H1 (cell line): ENCODE measurements around the gene KIAA1328. TPM values are rescaled to one million over a fixed set of nuclear protein-coding genes. Genes with fewer than 3 reads are reported as not detected.
A peak's percentile ranks its signal among the peaks of the same experiment; 100 is the strongest.

Experiments used
- CTCF ChIA-PET: fragments of 300-600 bp; sonication (Branson Sonifier 250); formaldehyde crosslinking; loops from one replicate; lab custom pipeline; 2021; ENCODE audit not compliant: partially characterized antibody; lab: Charles Lee
- POLR2A ChIA-PET: fragments of 300-600 bp; sonication (Branson Sonifier 250); formaldehyde crosslinking; loops from one replicate; lab custom pipeline; 2021; ENCODE audit warnings: inconsistent platforms; ENCODE audit not compliant: partially characterized antibody; lab: Charles Lee
- DNase-seq, 2 experiments: peaks; one replicate each; pipeline versions ENCODE4 v3.0.0 to v3.0.0-alpha.2; 2010 to 2022; ENCODE audit warnings: low spot score in 2 of 2, low read depth in 1 of 2, mixed read lengths in 1 of 2
- FAIRE-seq: peaks from 2 replicates; lab custom pipeline; 2011; peaks lifted over from hg19 to GRCh38; lab: Jason Lieb, UNC
- H2AFZ ChIP-seq: 2 replicates; pipeline ENCODE4 v1.8.1; 2012; ENCODE audit warnings: low read length, inconsistent platforms
- H2AK5ac ChIP-seq: 2 replicates; pipeline ENCODE4 v1.6.1; 2013; ENCODE audit warnings: low read depth, low read length
- H2BK120ac ChIP-seq: replicated peaks from 2 replicates; pipeline ENCODE3; 2013; ENCODE audit warnings: low read depth, low read length, inconsistent platforms
- H2BK12ac ChIP-seq: 2 replicates; pipeline ENCODE4 v1.6.1; 2013; ENCODE audit warnings: low read depth, low read length
- H2BK15ac ChIP-seq: 2 replicates; pipeline ENCODE4 v1.6.1; 2013; ENCODE audit warnings: low read length
- H2BK20ac ChIP-seq: 2 replicates; pipeline ENCODE4 v1.6.1; 2013; ENCODE audit warnings: low read length
- H2BK5ac ChIP-seq: 2 replicates; pipeline ENCODE4 v1.6.1; 2013; ENCODE audit warnings: low read depth, low read length
- H3K14ac ChIP-seq: 2 replicates; pipeline ENCODE4 v1.6.1; 2013; ENCODE audit warnings: inconsistent platforms; ENCODE audit not compliant: insufficient read length
- H3K18ac ChIP-seq: 2 replicates; pipeline ENCODE4 v1.6.1; 2013; ENCODE audit warnings: low read length; ENCODE audit errors: extremely low read depth
- H3K23ac ChIP-seq: 2 replicates; pipeline ENCODE4 v1.6.1; 2013; ENCODE audit warnings: inconsistent platforms; ENCODE audit not compliant: insufficient read length
- H3K23me2 ChIP-seq: 2 replicates; pipeline ENCODE4 v1.6.1; 2013; ENCODE audit warnings: low read depth, low read length
- H3K27ac ChIP-seq: 2 replicates; pipeline ENCODE4 v1.6.1; 2011; ENCODE audit warnings: low read depth, low read length, inconsistent platforms
- H3K27me3 ChIP-seq, 4 experiments: replicated peaks in 1 of 4; 1 replicate in 1 of 4; 2 replicates in 3 of 4; pipeline versions ENCODE4 v1.6.1 to v1.8.1; 2011 to 2013; ENCODE audit warnings: low read length in 3 of 4, mild to moderate bottlenecking in 3 of 4, inconsistent platforms in 2 of 4, mixed read lengths in 2 of 4, moderate library complexity in 1 of 4; ENCODE audit not compliant: control insufficient read depth in 3 of 4, insufficient read depth in 3 of 4; ENCODE audit errors: extremely low read depth in 1 of 4
- H3K36me3 ChIP-seq, 4 experiments: 2 replicates each; pipeline versions ENCODE4 v1.6.1 to v1.8.1; 2011 to 2013; ENCODE audit warnings: mild to moderate bottlenecking in 4 of 4, low read length in 3 of 4, moderate library complexity in 2 of 4, control low read depth in 1 of 4, inconsistent platforms in 1 of 4; ENCODE audit not compliant: insufficient read depth in 4 of 4, control insufficient read depth in 2 of 4
- H3K4ac ChIP-seq: replicated peaks from 2 replicates; pipeline ENCODE3; 2013; ENCODE audit warnings: low read length, low read depth, mixed read lengths, inconsistent platforms; ENCODE audit not compliant: insufficient read length
- H3K4me1 ChIP-seq, 4 experiments: replicated peaks in 1 of 4; 1 replicate in 1 of 4; 2 replicates in 3 of 4; pipeline versions ENCODE4 v1.6.1 to v1.8.1; 2011 to 2013; ENCODE audit warnings: low read length in 3 of 4, inconsistent platforms in 2 of 4, mixed read lengths in 1 of 4; ENCODE audit not compliant: insufficient read depth in 4 of 4, control insufficient read depth in 3 of 4
- H3K4me2 ChIP-seq, 2 experiments: 2 replicates each; pipeline versions ENCODE4 v1.6.1 to v1.8.1; 2011 to 2013; ENCODE audit warnings: low read depth in 2 of 2, low read length in 2 of 2, control low read depth in 1 of 2, inconsistent platforms in 1 of 2, mild to moderate bottlenecking in 1 of 2; ENCODE audit not compliant: insufficient read depth in 1 of 2
- H3K4me3 ChIP-seq, 4 experiments: fragments of 200-600, 300-600 bp in 1 of 4; sonication (generic), shearing (Covaris generic), sonication (Bioruptor Twin) in 1 of 4; 2 replicates each; pipeline versions ENCODE4 v1.5.1 to v1.8.1; 2011 to 2016; ENCODE audit warnings: low read length in 4 of 4, low read depth in 3 of 4, control low read depth in 2 of 4, inconsistent platforms in 2 of 4, mild to moderate bottlenecking in 2 of 4, mixed read lengths in 1 of 4, moderate library complexity in 1 of 4; ENCODE audit not compliant: insufficient read depth in 2 of 4; ENCODE audit errors: extremely low read depth in 1 of 4
- H3K56ac ChIP-seq: replicated peaks from 2 replicates; pipeline ENCODE3; 2013; ENCODE audit warnings: low read depth, mild to moderate bottlenecking, mixed read lengths, low read length, inconsistent platforms; ENCODE audit not compliant: insufficient read length
- H3K79me1 ChIP-seq: 2 replicates; pipeline ENCODE4 v1.6.1; 2013; ENCODE audit warnings: low read depth, low read length, control low read depth
- H3K79me2 ChIP-seq, 2 experiments: 2 replicates each; pipeline versions ENCODE4 v1.6.1 to v1.8.1; 2012 to 2013; ENCODE audit warnings: low read length in 2 of 2, mild to moderate bottlenecking in 2 of 2, inconsistent platforms in 1 of 2; ENCODE audit not compliant: insufficient read depth in 2 of 2, control insufficient read depth in 1 of 2
- H3K9ac ChIP-seq, 4 experiments: replicated peaks in 1 of 4; 1 replicate in 1 of 4; 2 replicates in 3 of 4; pipeline versions ENCODE4 v1.6.1 to v1.8.1; 2011 to 2013; ENCODE audit warnings: low read depth in 3 of 4, low read length in 3 of 4, control low read depth in 2 of 4, mild to moderate bottlenecking in 2 of 4, moderate library complexity in 2 of 4, inconsistent platforms in 1 of 4; ENCODE audit errors: extremely low read depth in 1 of 4
- H3K9me3 ChIP-seq, 2 experiments: 2 replicates each; pipeline versions ENCODE4 v1.6.1 to v1.8.1; 2012 to 2013; ENCODE audit warnings: mild to moderate bottlenecking in 2 of 2, moderate library complexity in 2 of 2, control low read depth in 1 of 2, inconsistent platforms in 1 of 2, low read depth in 1 of 2, low read length in 1 of 2, mixed read lengths in 1 of 2; ENCODE audit not compliant: insufficient read depth in 2 of 2
- H4K20me1 ChIP-seq, 2 experiments: replicated peaks in 1 of 2; 2 replicates each; pipeline versions ENCODE3 to v1.8.1; 2011 to 2013; ENCODE audit warnings: inconsistent platforms in 2 of 2, low read length in 2 of 2, mild to moderate bottlenecking in 1 of 2; ENCODE audit not compliant: insufficient read depth in 2 of 2, control insufficient read depth in 1 of 2
- H4K5ac ChIP-seq: 2 replicates; pipeline ENCODE4 v1.6.1; 2013; ENCODE audit warnings: low read length, low read depth, mixed read lengths, inconsistent platforms; ENCODE audit not compliant: insufficient read length
- H4K8ac ChIP-seq: 2 replicates; pipeline ENCODE4 v1.8.0; 2013; ENCODE audit warnings: mild to moderate bottlenecking, moderate library complexity, low read length, inconsistent platforms; ENCODE audit not compliant: insufficient read depth; ENCODE audit errors: extremely low read depth
- H4K91ac ChIP-seq: replicated peaks from 2 replicates; pipeline ENCODE3; 2013; ENCODE audit warnings: low read length, mixed read lengths, inconsistent platforms; ENCODE audit not compliant: insufficient read length
- JUN ChIP-seq: IDR thresholded peaks from 2 replicates; pipeline ENCODE4 v1.6.1; 2011; ENCODE audit warnings: low read depth, mild to moderate bottlenecking, improper control_type of control experiment, low read length
- POLR2A ChIP-seq, 2 experiments: IDR thresholded peaks; 1 replicate in 1 of 2; 2 replicates in 1 of 2; pipeline ENCODE4 v1.6.1; 2011; ENCODE audit warnings: low read depth in 2 of 2, low read length in 2 of 2, mild to moderate bottlenecking in 2 of 2; ENCODE audit errors: control extremely low read depth in 1 of 2
- POLR2AphosphoS5 ChIP-seq: IDR thresholded peaks from 2 replicates; pipeline ENCODE4 v1.6.1; 2011; ENCODE audit warnings: low read depth, low read length
- POU5F1 ChIP-seq: IDR thresholded peaks from 2 replicates; pipeline ENCODE4 v1.6.1; 2011; ENCODE audit warnings: low read depth, mild to moderate bottlenecking, low read length, moderate library complexity
- RBBP5 ChIP-seq: IDR thresholded peaks from 2 replicates; pipeline ENCODE4 v1.7.1; 2012; ENCODE audit warnings: low read depth, mild to moderate bottlenecking, inconsistent platforms, low read length, moderate library complexity, borderline replicate concordance
- RFX5 ChIP-seq: IDR thresholded peaks from 2 replicates; pipeline ENCODE4 v1.6.1; 2011; ENCODE audit warnings: low read depth, low read length, improper control_type of control experiment, borderline replicate concordance
- SAP30 ChIP-seq: fragments of 300-600 bp; sonication (generic); IDR thresholded peaks from 2 replicates; pipeline ENCODE4 v1.7.1; 2012; ENCODE audit warnings: low read length, moderate library complexity, mild to moderate bottlenecking, inconsistent platforms; ENCODE audit not compliant: insufficient read depth, insufficient replicate concordance
- WGBS, 2 experiments: shearing (Covaris generic) in 1 of 2; methylation state at CpG; one replicate each; pipeline versions ENCODE4 v1.1.6 to v1.1.7; 2013 to 2015; ENCODE audit warnings: low lambda C conversion rate in 2 of 2, mixed read lengths in 2 of 2, inconsistent platforms in 1 of 2, low coverage in 1 of 2, missing lambda C conversion rate in 1 of 2; ENCODE audit not compliant: insufficient replicate concordance in 2 of 2, insufficient coverage in 1 of 2, insufficient read length in 1 of 2; ENCODE audit errors: extremely low coverage in 1 of 2, missing lambda C conversion rate in 1 of 2; 5-methylcytosine and 5-hydroxymethylcytosine counted together
- polyA plus RNA-seq, 7 experiments: library from polyadenylated mRNA; depleted of rRNA in 3 of 7; stranded (reverse) in 5 of 7; unstranded in 2 of 7; fragments of >200 nt in 5 of 7; fragments of 200-250 nt in 2 of 7; gene quantifications; 1 replicate in 5 of 7; 2 replicates in 1 of 7; 4 replicates in 1 of 7; pipeline versions ENCODE4 v1.2.1 to v1.2.3, GENCODE V29; 2011 to 2013; ENCODE audit warnings: missing spikeins in 2 of 7, mixed read lengths in 2 of 7
- total RNA-seq: library from RNA; stranded (reverse); fragmentation: NEBNext Ultra II Directional; extraction: Animal tissue kit (Norgen Biotek cat#: 25700); gene quantifications from 2 replicates; pipeline ENCODE4 v1.2.1, GENCODE V29; 2021
- TF ChIP-seq, protein P1 (sequence below): IDR thresholded peaks from 2 replicates; pipeline ENCODE4 v1.6.1; 2011; ENCODE audit warnings: low read depth, mild to moderate bottlenecking, low read length; ENCODE audit not compliant: insufficient read depth

KIAA1328 gene
- total and polyA plus RNA-seq, 2 of the 8 experiments (the other 6 are each of a cell fraction or from before 2014, with no cell fraction given): 2.6 to 5.7 TPM

DNA sequence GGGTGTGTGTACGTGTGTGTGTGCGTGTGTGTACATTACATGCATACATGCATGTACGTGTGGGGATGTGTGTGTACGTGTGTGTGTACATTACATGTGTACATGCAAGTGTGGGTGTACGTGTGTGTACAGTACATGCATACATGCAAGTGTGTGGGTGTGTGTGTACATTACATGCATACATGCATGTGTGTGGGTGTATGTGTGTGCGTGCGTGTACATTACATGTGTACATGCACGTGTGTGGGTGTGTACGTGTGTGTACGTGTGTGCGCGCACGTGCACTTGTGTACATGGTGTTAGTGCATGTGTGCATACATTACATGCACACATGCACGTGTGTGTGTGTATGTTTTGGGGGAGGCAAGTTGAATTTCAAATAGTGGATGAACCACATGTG lies 436.0 kb downstream of the KIAA1328 start:
- no peaks in the 10 kb centered on the region; a peak in 1 of 7 replicates for H3K4me1 ChIP-seq
- no peaks in the 10 kb centered on the region for H3K79me2 ChIP-seq
- no peak overlapping the region for H3K18ac ChIP-seq
- H4K8ac ChIP-seq: no peak overlapping the region
- peak overlapping the region; percentile 67 for H4K91ac ChIP-seq
- H3K9ac ChIP-seq: peak overlapping the region in 1 of 4 experiments; percentile 5; a peak in 1 of 7 replicates
- ChIA-PET CTCF (interaction anchor here (0.8 to 4.2 kb wide), 10 partner anchors 8 to 323 kb away, joined by 3 to 24 read pairs (median 6); no protein-coding TSS in a partner anchor), POLR2A (no interaction called here)
- H3K4ac ChIP-seq: no peak overlapping the region
- H3K23me2 ChIP-seq: peaks cover 3% of the 10 kb centered on the region; the same call in 1 of the 2 replicates
- no peaks in the 10 kb centered on the region for H3K79me1 ChIP-seq
- 85 to 100% methylated on average over 1 to 14 of the region's 14 CpGs for WGBS, 2 experiments
- H3K14ac ChIP-seq: no peak overlapping the region
- H2BK15ac ChIP-seq: 0 out of 2 replicates have a peak overlapping the region, but pooled peaks have one; percentile 5
- 0 out of 7 replicates have a peak, but pooled peaks cover 0 to 2% (median 0%) of the 10 kb centered on the region in 4 experiments for H3K27me3 ChIP-seq
- H2BK5ac ChIP-seq: peak overlapping the region; percentile 71; the same call in 1 of the 2 replicates
- H2BK120ac ChIP-seq: no peak overlapping the region
- H3K56ac ChIP-seq: no peak overlapping the region
- 0 out of 2 replicates have a peak overlapping the region, but pooled peaks have one; percentile 39 for H2AK5ac ChIP-seq
- no peak for DNase-seq
- peaks cover 2 to 6% of the 10 kb centered on the region in 2 experiments for H4K20me1 ChIP-seq
- H2BK12ac ChIP-seq: 0 out of 2 replicates have a peak overlapping the region, but pooled peaks have one; percentile 39
- no peak overlapping the region for H3K27ac ChIP-seq
- no peak overlapping the region for H2AFZ ChIP-seq
- no peak overlapping the region for H4K5ac ChIP-seq
- H3K36me3 ChIP-seq: no peaks in the 10 kb centered on the region
- no peak overlapping the region for H3K4me2 ChIP-seq
- H3K23ac ChIP-seq: no peak overlapping the region
- H3K9me3 ChIP-seq: no peaks in the 10 kb centered on the region
- TF ChIP-seq SAP30 (no peak), POU5F1 (no peak), JUN (no peak), RBBP5 (no peak), RFX5 (no peak), POLR2A (IDR thresholded peaks at IDR 0.05; ENCODE audit: control extremely low read depth in 1 of 2, low read depth in 2 of 2, low read length in 2 of 2) (no peak), POLR2AphosphoS5 (no peak)
- TF ChIP-seq, protein P1, sequence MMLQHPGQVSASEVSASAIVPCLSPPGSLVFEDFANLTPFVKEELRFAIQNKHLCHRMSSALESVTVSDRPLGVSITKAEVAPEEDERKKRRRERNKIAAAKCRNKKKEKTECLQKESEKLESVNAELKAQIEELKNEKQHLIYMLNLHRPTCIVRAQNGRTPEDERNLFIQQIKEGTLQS: no peak
- H3K4me3 ChIP-seq: no peak overlapping the region
- FAIRE-seq: no peak
- H2BK20ac ChIP-seq: no peak overlapping the region; the same call in 1 of the 2 replicates
